HG02970 (cell line): ENCODE data around the gene CLMP.
"Not testable (repeated sequence)": the region's sequence is repeated elsewhere in the genome, so short reads cannot be mapped to it uniquely, and the experiment has no call there.

ENCODE experiments used
- ATAC-seq: cut with Tn5 transposase; IDR thresholded peaks from one replicate; pipeline ENCODE4 v1.9.1; 2021; ENCODE audit warnings: mild to moderate bottlenecking, moderate library complexity, moderate number of reproducible peaks; ENCODE audit not compliant: unreplicated experiment, low FRiP score

CLMP gene

DNA sequence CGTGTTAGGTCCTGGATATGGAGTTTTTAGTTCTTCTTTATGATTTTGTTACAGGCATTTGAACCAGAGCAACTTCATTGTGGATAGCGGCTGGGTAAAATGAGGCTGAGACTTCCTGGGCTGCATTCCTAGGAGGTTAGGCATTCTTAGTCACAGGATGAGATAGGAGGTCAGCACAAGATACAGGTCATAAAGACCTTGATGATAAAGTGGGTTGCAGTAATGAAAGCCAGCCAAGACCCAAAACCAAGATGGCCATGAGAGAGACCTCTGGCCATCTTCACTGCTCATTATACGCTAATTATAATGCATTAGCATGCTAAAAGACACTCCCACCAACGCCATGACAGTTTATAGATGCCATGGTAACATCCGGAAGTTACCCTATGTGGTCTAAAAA lies 23.4 kb upstream of the CLMP start:
- no peak for ATAC-seq

DNA sequence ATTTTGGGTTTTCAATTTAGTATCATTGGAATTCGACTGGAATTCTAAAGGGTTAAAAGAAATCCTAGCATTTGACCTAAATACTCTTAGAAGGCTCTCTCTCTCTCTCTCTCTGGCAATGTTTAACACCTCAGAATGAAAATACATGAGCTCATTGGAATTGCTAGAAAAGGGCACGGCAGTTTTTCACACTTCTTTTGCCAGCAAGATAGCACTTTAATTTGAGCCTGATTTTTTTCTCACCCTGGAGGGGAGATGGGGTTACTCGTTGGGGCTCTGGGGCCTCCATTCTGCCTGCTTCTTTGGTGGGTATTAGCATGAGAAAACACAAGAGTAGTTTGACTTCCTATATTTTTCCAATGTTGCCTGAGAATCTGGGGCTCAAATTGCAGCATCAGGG lies 22.8 kb upstream of the CLMP start:
- no peak for ATAC-seq

DNA sequence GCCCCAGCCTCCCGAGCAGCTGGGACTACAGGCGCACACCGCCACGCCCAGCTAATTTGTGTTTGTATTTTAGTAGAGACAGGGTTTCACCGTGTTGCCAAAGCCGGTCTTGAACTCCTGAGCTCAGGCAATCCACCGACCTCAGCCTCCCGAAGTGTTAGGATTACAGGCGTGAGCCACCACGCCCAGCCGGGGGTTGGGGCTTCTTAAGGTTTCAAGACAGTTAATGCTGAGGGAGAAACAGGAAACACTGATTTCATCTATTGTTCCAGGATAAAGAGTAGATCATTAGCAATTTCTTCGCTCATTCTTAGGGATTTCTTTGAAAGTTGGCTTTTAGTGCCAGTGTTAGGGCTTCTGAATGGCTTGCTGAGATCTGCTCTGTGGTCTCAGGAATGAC lies 21.2 kb upstream of the CLMP start:
- no peak for ATAC-seq

DNA sequence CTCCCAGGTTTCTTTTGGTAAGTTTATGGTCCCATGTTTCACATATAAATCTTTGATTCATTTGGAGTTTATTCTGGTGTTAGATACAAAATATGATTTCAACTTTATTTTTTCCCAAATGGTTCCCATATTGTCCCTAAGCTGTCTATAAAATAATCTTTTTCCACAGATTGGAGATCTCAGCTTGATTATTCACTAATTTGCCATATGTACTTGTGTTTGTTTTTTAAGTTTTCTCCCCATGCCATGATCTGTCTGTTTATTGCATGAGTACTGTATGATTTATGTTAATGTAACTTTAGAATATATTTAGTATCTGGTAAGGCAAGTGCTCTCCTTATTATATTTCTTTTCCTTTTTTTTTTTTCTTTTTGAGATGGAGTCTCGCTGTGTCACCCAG lies 19.9 kb upstream of the CLMP start:
- no peak for ATAC-seq

DNA sequence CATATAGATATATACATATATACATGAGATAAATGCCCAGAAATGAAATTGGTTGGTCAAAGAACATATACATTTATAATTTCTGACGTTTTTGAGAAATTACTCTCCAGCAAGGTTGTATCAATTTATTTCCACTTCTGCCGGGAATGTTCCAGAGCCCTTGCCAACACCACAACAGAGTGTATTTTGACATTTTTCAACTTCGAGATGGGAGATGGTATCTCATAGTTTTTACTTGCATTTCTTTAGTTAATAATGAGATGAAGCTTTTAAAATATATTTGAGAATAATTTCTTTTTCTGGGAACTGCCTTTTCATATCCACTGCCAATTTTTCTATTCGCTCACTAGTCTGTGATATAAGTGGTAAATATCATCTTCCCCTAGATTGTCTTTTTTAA lies 19.3 kb upstream of the CLMP start:
- no peak for ATAC-seq

DNA sequence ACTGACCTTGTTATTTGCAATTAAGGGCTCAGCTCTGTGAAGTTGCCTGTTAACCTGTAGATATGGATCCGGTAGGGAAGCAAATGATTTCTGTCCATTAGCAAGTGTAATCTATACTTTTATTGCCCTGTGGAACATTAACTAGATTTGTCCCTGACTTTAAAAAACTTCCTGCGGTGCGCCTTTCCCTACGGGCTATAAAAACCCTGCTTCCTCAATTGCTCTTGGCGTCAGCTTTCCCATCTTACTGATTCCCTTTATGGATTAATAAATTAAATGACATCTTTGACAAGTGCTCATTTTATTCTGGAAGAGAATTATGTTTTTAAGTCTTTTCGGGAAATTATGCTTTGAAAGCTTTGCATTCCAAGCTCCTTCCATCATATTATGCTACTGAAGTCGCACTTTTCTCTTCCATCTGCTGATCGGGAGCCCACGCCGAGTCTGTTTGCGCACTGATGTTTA lies 18.3 kb upstream of the CLMP start:
- no peak for ATAC-seq

DNA sequence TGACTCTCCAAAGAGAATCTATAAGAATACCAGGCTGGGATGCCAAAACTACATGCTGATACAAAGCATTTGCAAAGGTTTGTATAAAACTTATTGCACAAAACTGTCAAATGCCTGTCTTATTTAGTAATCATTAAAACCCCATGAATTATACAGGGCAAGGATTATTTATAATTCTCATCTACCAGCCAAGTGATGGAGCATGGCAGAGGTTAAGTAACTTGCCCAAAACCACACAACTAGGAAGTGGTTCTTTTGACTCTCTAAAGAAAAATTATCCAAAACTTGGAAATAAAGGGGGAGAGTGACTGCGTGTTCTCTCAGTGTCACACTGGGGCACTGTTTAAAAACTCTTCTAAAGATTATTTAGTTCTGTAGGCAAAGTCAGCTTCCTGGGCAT lies 17.4 kb upstream of the CLMP start:
- no peak for ATAC-seq

DNA sequence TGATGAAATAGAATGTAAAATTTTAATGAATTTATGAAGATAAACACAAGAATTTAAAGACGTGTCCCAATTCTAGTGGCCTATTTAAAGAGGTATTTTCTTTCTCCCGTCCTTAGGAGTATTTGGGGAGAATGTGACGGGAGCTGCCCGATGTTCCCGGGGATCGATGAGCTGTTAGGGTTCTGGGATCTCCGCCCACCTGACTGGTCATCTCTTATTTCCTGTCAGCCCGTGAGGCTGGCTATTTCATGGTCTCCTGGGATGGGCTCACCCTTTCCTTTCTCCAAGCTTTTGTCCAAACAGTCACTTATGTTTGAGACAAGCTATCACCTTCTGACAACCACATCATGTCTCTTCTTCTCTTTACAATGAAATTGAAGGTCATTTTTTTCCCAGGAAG lies 16.9 kb upstream of the CLMP start:
- ATAC-seq: no peak

DNA sequence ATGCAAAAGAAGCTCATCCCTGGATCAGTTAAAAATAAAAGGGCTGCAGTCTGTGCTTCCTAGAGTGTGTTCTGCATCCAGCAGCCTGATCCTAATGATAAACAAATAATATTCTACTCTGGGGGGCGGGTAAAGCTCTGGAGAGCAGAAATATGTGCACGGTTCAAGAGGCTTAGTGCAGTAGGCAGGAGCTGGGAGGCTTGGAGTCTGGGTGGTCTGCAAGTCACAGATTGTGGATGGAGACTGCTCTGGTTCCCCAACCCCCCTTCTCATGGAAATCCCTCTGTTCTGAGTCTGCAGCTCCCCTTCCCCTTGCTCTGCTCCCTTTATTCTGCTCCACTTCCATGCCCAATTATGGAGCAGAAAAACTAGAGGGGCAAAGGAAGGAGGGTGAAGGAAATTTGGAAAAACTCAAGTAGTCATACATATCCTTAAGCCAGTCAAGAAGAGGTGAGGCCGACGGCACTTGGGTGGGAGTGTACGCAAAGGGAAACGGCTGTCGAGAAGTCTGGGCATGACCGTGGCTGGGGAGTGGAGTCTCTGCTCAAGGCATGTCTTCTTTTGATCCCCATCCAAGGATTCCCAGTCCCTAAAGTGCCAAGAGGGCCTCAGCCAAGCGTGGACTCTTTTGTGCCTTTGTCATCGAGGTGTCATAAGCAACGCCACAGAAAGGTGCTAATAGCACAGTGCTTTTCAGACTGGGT lies 16.3 kb upstream of the CLMP start:
- ATAC-seq: no peak

DNA sequence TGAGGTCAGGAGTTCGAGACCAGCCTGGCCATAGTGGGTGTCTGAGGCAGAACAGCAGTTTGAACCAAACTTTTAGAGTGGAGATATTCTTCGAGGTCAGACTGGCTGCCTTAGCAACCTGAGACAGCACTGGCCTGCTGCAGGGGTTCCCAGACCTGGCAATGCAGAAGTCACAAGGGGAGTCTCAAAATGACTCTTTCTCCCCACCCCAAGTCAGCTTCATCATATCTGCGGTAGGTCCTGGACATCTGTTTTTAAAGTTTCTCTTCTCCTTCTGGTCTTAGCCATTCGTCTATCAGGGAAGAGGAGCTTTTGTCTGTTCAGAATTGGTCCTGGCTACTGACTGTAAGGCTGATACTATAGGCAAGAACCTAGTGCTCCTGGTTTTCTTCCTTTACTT lies 14.5 kb upstream of the CLMP start:
- ATAC-seq: no peak

DNA sequence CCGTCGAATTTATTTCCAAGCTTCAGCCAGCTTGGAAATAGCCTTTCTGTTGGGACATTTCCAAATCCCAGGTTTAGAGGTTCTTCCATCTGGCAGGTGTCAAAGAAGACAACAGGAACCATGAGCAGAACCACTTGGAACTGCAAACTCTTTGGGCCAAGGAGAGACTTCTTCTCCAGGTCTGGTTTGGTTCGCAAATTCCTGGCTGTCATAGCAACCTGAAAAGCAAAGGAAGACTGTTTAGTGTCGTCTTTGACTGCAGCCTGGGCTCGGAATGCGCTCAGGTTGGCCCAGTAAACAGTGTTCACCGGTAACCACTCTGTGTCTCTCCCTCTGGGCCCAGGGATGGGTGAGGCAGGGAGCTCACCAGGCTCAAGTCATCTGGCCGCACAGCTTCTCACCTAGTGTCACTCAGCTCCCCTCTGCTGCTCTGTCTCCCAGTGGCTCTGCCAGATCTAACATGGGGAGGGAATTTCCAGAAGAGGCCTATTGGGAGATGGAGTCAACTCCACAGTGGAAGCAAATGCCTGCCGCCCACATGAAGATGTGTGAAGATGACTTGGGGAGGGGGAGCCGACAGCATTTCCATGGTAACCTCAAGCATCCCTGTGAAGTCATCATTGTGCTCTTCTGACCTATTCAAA lies 11.9 kb upstream of the CLMP start:
- no peak for ATAC-seq

DNA sequence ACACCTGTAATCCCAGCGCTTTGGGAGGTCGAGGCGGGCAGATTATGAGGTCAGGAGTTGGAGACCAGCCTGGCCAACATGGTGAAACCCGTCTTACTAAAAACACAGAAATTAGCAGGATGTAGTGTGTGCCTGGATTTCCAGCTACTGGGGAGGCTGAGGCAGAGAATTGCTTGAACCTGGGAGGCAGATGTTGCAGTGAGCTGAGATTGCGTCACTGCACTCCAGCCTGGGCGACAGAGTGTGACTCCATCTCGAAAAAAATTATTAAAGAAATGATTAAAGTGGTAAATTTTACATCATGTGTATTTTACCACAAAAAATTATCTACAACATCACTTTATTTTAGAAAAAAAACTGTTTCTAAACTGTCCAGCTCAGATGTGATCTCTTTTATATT lies 11.0 kb upstream of the CLMP start:
- ATAC-seq: not testable (repeated sequence)

DNA sequence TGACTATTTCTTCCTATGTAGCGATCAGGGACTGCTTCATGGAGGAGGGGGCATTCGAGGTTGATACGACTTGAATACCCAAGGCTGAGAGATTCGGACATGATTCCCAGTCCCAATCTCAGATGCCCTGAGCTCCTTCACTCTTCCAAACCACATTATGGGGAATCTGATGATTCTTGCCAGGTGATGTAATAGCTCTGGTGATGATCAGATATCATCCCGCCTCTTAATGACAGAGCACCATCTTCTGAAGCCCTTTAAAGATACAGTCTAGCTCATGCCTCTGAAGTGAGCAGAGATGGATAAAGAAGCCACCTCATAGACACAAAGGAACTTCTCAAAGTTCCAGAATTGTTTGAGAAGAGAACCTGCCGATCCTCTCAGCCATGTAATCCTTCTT lies 8.9 kb upstream of the CLMP start:
- no peak for ATAC-seq

DNA sequence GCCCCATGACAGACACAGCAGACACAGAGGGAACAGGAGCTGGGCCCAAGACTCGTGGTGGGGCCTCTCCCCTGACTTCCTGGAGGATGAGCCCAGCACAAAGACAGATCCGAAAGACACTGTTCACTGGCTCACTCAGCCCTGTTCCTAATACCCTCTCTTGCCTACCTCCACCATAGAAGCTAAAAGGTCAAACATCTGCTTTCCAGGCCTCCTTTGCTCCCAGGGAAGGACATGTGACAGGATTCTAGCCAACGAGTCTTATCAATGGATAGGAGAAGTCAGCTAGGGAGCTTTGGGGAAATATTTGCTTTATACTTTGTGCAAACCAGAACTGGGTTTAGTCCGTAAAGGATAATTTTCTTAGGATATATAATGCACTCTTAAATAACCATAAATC lies 8.4 kb upstream of the CLMP start:
- no peak for ATAC-seq

DNA sequence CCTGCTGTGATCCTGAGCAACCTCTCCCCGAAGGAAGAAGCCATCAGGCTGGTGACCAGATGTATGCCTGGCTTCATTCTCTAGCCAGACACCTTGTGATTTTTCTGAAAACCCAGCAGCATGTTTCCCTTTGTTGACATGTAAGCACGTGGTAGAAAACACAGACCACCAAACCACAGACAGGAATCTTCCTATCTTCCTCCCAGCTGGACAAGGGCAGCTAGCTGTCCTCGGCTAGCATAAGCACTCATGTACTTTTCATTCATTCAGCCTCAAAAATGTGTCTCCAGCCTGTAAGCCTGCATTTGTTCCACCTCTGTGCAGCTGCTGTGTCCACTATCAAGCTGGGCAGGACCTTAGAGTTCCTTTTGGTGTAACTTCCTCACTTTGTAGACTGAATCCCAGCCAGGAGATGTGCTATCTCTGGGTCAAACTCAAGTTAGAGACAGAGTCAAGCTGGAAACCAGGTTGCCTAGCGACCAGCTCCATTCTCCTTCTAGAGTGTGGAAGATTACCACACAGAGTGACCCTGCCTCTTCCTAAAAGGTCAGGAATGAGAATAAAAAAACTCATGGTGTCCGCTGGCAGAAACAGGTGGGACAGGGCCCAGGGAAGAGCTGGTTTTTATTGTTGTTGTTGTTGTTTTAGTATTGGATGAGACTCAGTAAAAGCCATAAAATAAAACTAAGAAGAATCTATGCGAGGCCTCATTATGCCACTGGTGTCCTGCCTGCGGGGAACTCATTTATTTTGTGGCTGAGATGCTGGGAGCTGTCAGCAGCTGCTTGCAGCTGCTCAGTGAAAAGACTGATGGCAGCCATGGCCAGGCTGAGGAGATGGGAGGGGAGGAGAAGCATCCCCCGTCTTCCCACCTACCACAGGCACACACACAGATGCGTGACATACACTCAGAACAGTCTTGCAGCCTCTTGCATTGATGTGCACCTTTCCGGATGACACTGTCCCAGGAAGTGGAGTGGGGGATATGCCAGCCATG lies 7.4 kb upstream of the CLMP start:
- ATAC-seq: no peak

DNA sequence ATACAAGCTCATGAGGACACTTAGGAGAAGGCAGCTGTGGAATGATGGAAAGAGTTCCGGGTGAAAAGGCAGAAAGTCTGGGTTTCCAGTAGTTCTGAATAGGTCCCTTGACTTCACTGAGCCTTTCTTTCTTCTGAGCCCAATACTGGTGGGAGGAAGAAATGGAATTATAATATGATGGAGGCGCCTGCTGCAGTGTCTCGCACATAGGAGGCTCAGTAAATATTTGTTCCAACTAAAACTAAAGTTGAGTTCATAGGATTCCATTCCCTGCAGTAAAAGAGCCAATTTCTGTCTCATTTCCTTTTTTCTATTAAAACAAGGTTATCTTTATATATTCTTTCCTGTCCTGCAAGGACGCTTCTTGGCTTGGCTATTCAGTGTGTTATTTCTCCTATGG lies 5.2 kb upstream of the CLMP start:
- no peak for ATAC-seq

DNA sequence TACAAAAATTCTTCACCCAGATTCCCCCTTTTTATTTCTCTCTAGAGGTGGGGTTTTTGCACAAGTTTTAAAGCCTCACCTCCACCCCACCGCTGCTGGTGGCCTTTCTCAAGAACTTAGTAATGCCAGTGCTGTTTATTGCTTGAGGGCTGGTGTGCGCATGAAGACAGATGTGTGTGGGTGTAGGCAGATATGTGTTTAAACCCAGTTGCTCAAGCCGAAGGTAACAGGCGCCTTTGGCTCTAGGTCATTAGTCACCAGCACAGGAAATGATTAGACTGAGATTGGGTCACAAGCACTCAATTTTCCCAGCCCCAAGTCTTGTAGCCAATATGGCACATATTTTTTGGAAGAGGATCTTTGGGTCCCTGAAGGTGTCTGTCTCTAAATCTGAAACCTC lies 2.7 kb upstream of the CLMP start:
- ATAC-seq: no peak

DNA sequence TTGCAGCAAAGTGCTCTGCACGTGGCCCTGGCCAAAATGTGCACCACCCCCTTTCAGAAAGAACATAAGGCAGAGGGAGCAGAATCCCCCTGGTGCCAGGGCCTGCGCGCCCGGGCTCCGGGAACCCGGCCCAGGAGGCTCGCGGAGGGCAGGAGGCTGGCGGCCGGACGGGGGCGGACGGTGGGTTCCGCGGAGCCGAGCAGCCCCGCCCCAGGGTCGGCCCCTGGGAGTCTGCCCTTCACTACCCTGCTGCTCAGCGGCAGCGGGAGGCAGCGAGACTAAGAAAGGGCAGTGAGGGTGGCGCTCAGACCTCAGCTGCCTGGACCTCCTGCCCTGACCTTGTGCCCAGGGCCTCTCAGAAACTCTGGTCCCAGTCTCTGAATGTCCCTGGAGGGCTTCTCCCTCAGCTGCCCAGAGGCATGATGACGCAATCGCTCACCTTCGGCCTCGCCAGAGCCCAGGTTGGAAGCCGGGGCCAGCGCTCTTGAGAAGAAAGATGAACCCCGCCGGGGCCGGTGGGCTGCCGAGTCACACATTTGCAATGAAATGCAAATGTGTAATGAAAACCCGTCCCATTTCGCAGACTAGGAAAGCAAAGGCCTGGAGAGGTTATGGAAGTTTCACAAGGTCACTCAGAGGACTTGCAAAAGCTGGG lies 1.1 kb upstream of the CLMP start:
- no peak for ATAC-seq

DNA sequence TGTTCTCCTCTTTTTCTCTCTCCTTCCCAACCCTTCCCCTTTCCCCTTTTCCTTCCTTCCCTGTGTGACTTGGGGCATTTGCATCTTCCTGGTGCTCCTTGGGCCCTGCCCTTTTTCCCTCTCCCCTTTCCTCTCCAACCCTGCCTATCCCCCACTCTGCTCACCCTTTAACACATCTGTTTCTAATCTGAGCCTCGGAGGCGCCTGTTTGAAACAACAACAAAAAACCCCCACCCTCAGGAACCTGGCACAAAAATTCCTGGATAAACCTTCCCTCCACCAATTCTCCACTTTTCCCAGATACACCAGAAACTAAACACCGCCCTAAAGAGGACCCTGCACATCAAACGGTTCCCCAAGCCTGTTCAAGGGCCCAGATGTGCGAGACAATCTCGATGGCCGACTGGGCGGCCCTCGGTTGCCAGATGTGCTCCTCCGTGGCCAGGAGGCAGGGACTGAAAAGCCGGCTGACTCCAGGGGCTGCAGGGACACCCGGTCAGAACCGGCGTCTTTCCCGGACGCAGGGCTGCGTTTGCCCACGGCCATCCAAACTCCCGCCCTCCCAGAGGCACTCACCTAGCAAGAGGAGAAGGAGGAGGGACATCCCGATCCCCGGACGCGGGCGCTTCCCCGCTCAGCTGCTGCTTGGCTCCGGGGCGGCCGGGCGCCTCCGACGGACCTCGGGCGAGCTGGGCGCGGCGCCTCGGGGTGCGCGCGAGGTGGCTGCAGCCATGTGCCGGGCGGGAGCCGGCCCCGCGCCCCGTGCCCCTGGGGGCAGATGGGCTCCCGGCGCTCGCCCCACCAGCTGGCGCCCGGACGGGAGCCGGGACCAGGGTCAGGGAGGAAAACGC lies 486 bp downstream of the CLMP start:
- no peak for ATAC-seq

DNA sequence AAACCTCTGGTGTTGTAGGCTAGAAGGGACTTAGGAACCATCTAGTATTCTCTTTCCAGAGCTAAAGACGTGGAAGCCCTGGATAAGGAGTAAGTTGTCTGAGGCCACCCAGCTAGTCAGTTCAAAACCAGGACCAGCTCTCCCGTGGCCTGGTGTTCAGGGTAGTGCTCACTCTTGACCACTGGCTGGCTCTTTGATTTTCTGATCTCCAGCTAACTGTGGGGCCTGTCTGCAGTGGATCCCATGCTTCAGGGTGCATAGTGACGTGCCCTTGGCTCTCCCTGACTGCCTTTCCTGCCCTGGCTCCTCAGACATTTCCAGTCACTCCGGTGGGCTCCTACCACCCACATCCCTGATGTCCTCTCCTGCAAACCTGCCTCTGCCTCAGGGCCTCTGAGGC lies 1.3 kb downstream of the CLMP start:
- ATAC-seq: no peak
